ENCODE measurements around the gene CTF1.
A peak's percentile ranks its signal among the peaks of the same experiment; 100 is the strongest.
"Not testable (repeated sequence)": the region's sequence is repeated elsewhere in the genome, so short reads cannot be mapped to it uniquely, and the experiment has no call there.

Gene CTF1, protein sequence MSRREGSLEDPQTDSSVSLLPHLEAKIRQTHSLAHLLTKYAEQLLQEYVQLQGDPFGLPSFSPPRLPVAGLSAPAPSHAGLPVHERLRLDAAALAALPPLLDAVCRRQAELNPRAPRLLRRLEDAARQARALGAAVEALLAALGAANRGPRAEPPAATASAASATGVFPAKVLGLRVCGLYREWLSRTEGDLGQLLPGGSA

DNA sequence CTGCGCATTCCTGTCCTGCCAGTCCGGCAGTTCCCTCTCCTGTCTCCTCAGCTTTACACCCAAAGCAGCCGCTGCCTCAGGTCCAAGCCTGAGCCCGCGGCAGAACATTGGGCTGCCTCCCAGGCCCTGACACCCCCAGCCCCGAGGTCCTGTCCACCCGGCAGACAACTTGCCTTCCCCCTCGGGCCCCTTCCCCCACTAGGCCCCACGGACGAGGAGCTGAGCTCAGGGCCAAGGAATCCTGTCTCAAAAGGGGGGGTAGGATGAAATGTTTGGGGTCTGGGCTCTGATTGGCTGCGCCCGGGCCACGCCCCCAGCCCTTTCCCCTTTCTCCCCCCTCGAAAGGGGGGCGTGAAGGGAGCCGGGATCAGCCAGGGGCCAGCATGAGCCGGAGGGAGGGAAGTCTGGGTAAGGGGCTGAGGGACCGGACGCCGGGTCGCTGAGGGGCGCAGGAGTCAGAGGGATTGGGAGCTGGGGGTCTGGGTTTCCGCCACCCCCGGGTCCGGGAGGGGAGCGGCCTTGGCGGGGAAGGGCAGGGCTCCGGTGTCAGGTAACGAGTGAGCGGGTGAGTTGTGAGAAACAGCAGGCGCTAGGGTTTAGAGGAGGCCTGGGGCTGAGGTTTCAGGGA, at the start of gene CTF1:
Gene CTF1, plus strand, starts transcription at position 354 of the 628 bp plus-strand sequence. Its CDS starts 30 bp downstream, at position 384.
- DNase-seq, result peak in 41 of 56 donors; percentile 10 to 72 (median 48)

- DNase-seq, result no peak
These were observed 49.6 kb upstream of the CTF1 start for GRCh38 chr16:30846649-30847402.

GRCh38 chr16:30850246-30850645, 46.2 kb upstream of the CTF1 start:
- DNase-seq, result no peak

DNA sequence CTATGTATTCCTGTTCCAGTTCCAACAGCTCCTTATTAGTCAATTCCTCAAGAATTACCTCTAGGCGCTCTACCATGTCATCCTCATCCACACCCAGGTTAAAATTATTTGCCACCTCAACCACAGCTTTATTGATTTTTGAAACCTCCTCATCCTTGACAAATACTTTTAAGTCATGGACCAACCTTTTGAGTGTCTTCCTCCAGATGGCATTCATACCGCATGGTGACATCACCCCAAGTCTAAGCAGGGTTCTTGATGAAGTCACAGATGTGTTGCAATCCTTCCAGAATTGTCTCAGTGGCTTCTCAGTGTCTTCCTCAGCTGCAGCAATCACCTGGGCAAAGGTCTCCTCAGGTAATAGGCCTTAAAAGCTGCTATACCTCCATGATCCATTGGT, 42.7 kb upstream of the CTF1 start:
- no peak for DNase-seq

DNA sequence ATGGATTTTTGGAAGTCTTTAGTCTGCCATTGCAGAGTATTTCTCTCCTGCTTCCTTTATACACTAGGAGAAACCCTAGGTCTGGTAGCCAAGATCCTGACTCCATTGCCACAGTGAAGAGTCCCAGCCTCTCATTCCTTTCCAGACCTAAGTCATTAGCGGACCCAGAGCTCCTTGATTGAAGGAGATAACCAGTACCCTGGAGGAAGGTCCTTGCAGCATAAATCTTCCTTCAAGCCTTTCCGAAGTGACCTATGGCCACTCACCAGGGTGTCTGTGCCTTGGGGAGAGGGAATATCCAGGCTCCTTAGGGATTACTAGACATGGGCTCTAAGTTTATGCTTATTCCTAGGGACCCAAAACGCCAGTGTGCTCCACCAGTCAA, 38.3 kb upstream of the CTF1 start:
- no peak for DNase-seq

DNA sequence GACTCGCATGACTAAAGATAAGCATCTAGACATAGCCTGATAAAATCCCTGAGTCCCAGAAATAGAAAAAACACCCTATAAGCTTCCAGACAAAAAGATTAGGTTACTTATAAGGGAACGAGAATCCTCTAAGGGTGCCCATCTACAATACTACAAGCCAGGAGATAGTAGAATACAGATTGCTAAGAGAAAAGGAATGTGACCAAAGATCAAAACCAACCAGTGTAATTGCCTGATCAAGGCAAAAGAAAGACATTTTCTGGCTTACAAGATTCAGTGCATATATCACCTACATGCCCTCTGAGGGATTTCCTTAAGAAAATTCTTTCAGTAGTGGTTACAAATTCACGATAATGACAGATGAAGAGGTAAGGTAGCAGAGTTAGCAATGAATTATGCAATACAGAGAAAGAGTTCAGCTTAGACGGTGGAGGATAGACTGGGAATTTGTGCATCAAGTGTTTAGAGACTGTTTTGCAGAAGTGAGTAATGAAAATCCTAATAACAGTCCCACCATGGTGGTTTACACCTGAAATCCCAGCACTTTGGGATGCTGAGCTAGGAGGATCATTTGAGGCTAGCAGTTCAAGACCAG, 37.5 kb upstream of the CTF1 start:
- DNase-seq, result no peak

- DNase-seq, result not testable (repeated sequence)
These were observed 35.7 kb upstream of the CTF1 start for GRCh38 chr16:30860729-30861128.

GRCh38 chr16:30863178-30863577, 33.2 kb upstream of the CTF1 start:
- not testable (repeated sequence) for DNase-seq

DNA sequence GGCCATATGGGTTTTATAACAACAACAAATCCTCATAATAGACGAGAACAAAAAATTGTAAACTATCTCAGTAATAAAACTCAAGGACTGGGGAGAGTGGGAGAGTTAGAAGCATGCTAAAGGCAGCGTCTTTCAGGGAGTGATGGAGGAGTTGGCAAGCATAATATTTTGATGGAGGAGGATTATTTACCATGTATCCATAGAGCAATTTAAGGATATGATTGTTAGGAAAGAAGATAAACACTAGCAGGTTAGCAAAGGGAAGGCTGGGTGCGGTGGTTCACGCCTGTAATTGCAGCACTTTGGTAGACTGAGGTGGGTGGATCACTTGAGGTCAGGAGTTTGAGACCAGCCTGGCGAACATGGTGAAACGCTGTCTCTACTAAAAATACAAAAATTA, 30.4 kb upstream of the CTF1 start:
- no peak for DNase-seq

DNA sequence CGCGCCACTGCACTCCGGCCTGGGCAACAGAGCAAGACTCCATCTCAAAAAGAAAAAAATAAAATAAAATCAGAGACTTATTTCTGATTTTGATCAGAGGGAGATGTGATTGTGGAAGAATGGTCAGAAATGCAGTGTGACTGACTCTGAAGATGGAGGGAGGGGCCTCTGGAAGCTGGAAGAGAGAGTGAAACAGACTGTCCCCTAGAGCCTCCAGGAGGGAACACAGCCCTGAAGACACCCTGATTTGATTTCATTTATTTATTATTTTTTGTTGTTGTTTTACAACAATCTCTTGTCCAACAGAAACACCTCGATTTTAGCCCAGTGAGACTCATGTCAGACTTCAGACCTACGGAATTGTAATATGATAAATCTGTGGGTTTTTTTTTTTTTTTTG, 28.7 kb upstream of the CTF1 start:
- DNase-seq, result no peak

- DNase-seq, result no peak
These were observed 25.5 kb upstream of the CTF1 start for GRCh38 chr16:30870904-30871303.

DNA sequence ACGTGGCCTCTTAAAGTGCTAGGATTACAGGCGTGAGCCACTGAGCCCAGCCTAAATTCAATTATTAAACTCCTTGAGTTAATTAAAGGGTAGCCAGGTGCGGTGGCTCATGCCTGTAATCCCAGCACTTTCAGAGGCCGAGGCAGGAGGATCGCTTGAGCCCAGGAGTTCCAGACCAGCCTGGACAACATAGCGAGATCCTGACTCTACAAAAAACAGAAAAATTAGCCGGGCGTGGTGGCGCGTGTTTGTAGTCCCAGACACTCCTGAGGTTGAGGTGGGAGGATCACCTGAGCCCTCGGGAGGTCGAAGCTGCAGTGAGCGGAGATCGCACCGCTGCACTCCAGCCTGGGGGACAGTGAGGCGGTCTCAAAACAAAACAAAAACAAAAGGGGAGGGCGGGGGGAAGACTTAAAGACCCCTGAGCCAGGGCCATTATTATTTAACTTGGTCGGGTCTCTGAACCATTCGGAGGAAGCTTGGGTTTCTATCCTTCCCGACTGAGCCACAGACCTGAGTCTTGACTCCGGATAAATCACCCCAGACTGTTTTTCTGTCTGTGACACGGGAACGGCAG, 22.1 kb upstream of the CTF1 start:
- no peak for DNase-seq

GRCh38 chr16:30874821-30875717, 21.3 kb upstream of the CTF1 start:
- DNase-seq, result peak; percentile 24 to 92 (median 80)

- peak in 4 of 56 donors; percentile 4 to 28 (median 14) for DNase-seq
These were observed 20.3 kb upstream of the CTF1 start for GRCh38 chr16:30875871-30876801.

- DNase-seq, result no peak
These were observed 19.5 kb upstream of the CTF1 start for GRCh38 chr16:30876867-30877266.

GRCh38 chr16:30882429-30883310, 13.7 kb upstream of the CTF1 start:
- no peak for DNase-seq

DNA sequence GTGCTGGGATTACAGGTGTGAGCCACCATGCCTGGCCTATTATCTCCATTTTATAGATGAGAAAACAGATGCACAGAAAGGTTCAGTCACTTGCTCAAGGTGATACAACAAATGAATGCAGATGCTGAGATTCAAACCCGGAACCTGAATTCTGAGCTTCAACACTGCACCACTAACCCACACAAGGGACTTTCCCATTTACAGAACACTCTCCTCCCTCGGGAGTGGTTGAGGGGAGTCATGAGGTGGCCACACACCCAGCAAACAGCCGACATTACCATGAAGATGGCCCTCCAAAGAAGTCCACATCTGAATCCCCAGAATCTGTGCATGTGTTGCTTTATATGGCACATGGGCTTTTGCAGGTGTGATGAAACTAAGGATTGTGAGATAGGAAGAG, 11.7 kb upstream of the CTF1 start:
- DNase-seq, result no peak

GRCh38 chr16:30885196-30885595, 11.2 kb upstream of the CTF1 start:
- DNase-seq, result no peak

GRCh38 chr16:30886145-30886544, 10.3 kb upstream of the CTF1 start:
- DNase-seq, result no peak

All from amygdala (tissue), 56 donors.